ENCODE data around the gene DAGLA. TPM values are rescaled to one million over a fixed set of nuclear protein-coding genes. Genes with fewer than 3 reads are reported as not detected.

The DAGLA gene
- total and polyA plus RNA-seq, 2 donors from 2014 or later = 1.4 to 3.9 TPM

- FAIRE-seq (no peak), DNase-seq (peak; percentile 82 to 94 (median 87))
- Histone ChIP-seq H3K27ac (ENCODE audit: low read depth in 2 of 2, low read length in 2 of 2) (no peak overlapping the region), H3K36me3 (ENCODE audit: control insufficient read depth in 2 of 3, insufficient read depth in 3 of 3, low read length in 3 of 3) (peaks cover 0 to 6% (median 0%) of the 10 kb centered on the region in 3 donors), H3K9me3 (ENCODE audit: control insufficient read depth in 2 of 3, insufficient read depth in 1 of 3, low read length in 3 of 3) (no peaks in the 10 kb centered on the region), H3K9ac (ENCODE audit: low read length in 3 of 3) (no peak overlapping the region), H3K27me3 (ENCODE audit: control insufficient read depth, insufficient read depth, low read length) (no peaks in the 10 kb centered on the region), H3K4me3 (ENCODE audit: low read length in 3 of 3) (no peak overlapping the region), H3K4me1 (ENCODE audit: control insufficient read depth in 2 of 3, insufficient read depth in 2 of 3, low read depth in 1 of 3, low read length in 3 of 3) (peaks cover 0 to 3% (median 0%) of the 10 kb centered on the region in 3 donors)
- TF ChIP-seq CTCF (IDR thresholded peaks at IDR 0.05; ENCODE audit: borderline replicate concordance, extremely low read depth, insufficient read depth) = peak; percentile 99
- intact Hi-C loops (cut with DNase I) = loop anchor here (5.0 kb wide), 1 partner anchor 51 kb away; the partner anchor contains the start of gene DAGLA
Measured at GRCh38 chr11:61733120-61733978, 53.2 kb downstream of the DAGLA start.

DNA sequence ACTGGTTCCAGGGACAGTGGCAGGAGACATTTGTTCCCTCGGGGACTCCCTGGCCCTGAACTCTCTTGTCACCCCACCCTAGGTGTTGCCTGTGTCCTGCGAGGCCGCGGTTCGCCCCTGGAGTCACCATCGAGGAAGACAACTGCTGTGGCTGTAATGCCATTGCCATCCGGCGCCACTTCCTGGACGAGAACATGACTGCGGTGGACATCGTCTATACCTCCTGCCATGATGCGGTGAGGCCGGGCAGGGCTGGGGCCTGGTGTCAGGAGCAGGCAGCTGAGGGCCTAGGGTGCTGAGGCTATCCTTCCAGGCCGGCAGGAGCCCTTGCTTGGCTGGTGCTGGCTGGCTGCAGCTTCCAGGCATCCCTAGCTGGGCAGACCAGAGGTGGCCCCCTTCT lies 54.6 kb downstream of the DAGLA start:
- intact Hi-C loops (cut with DNase I) = loop anchor here (5.0 kb wide), 1 partner anchor 52 kb away; the partner anchor contains the start of gene DAGLA
- H3K36me3 ChIP-seq (ENCODE audit: control insufficient read depth in 2 of 3, insufficient read depth in 3 of 3, low read length in 3 of 3) = peaks cover 0 to 6% (median 0%) of the 10 kb centered on the region in 3 donors
- no peak overlapping the region for H3K27ac ChIP-seq (ENCODE audit: low read depth in 2 of 2, low read length in 2 of 2)
- no peaks in the 10 kb centered on the region for H3K27me3 ChIP-seq (ENCODE audit: control insufficient read depth, insufficient read depth, low read length)
- TF ChIP-seq CTCF (IDR thresholded peaks at IDR 0.05; ENCODE audit: borderline replicate concordance, extremely low read depth, insufficient read depth) = no peak
- no peaks in the 10 kb centered on the region for H3K9me3 ChIP-seq (ENCODE audit: control insufficient read depth in 2 of 3, insufficient read depth in 1 of 3, low read length in 3 of 3)
- no peak for FAIRE-seq
- H3K4me1 ChIP-seq (ENCODE audit: control insufficient read depth in 2 of 3, insufficient read depth in 2 of 3, low read depth in 1 of 3, low read length in 3 of 3) = peaks cover 0 to 3% (median 0%) of the 10 kb centered on the region in 3 donors
- H3K9ac ChIP-seq (ENCODE audit: low read length in 3 of 3) = no peak overlapping the region
- peak in 1 of 5 donors; percentile 66 for DNase-seq
- no peak overlapping the region for H3K4me3 ChIP-seq (ENCODE audit: low read length in 3 of 3)

GRCh38 chr11:61735391-61735790 lies 55.2 kb downstream of the DAGLA start:
- peaks cover 0 to 6% (median 0%) of the 10 kb centered on the region in 3 donors for H3K36me3 ChIP-seq (ENCODE audit: control insufficient read depth in 2 of 3, insufficient read depth in 3 of 3, low read length in 3 of 3)

More at GRCh38 chr11:61735391-61735790, 55.2 kb downstream of the DAGLA start:
- Histone ChIP-seq H3K27ac (ENCODE audit: low read depth in 2 of 2, low read length in 2 of 2) (no peak overlapping the region), H3K9ac (ENCODE audit: low read length in 3 of 3) (no peak overlapping the region), H3K9me3 (ENCODE audit: control insufficient read depth in 2 of 3, insufficient read depth in 1 of 3, low read length in 3 of 3) (no peaks in the 10 kb centered on the region), H3K27me3 (ENCODE audit: control insufficient read depth, insufficient read depth, low read length) (no peaks in the 10 kb centered on the region), H3K4me1 (ENCODE audit: control insufficient read depth in 2 of 3, insufficient read depth in 2 of 3, low read depth in 1 of 3, low read length in 3 of 3) (peaks cover 0 to 3% (median 0%) of the 10 kb centered on the region in 3 donors), H3K4me3 (ENCODE audit: low read length in 3 of 3) (no peak overlapping the region)
- intact Hi-C loops (cut with DNase I) = no loop called here
- TF ChIP-seq CTCF (IDR thresholded peaks at IDR 0.05; ENCODE audit: borderline replicate concordance, extremely low read depth, insufficient read depth) = no peak
- FAIRE-seq (no peak), DNase-seq (peak in 1 of 5 donors; percentile 68)

All from kidney (tissue), 14 donors.